GM12864 (cell line): ENCODE measurements around the gene MICA.
A peak's percentile ranks its signal among the peaks of the same experiment; 100 is the strongest.

Experiments used
- DNase-seq: peaks from one replicate; pipeline ENCODE4 v3.0.0-alpha.2; 2011; ENCODE audit warnings: low read depth
- H3K4me3 ChIP-seq: 2 replicates; pipeline ENCODE4 v1.5.1; 2011; ENCODE audit warnings: mild to moderate bottlenecking, low read depth, low read length, control low read depth
- CTCF ChIP-seq: IDR thresholded peaks from 2 replicates; pipeline ENCODE4 v1.5.1; 2011; ENCODE audit warnings: low read depth, mild to moderate bottlenecking, moderate library complexity, low read length, control low read depth, inconsistent platforms; ENCODE audit errors: missing control alignments

MICA gene

GRCh38 chr6:31357886-31358285, 45.5 kb upstream of the MICA start:
- peak overlapping the region; percentile 76 for H3K4me3 ChIP-seq
- TF ChIP-seq CTCF: no peak
- no peak for DNase-seq

- TF ChIP-seq CTCF: no peak
- H3K4me3 ChIP-seq: peak overlapping the region; percentile 76
Measured at GRCh38 chr6:31358302-31358701, 45.1 kb upstream of the MICA start.

GRCh38 chr6:31359581-31359980, 43.8 kb upstream of the MICA start:
- no peak for DNase-seq
- no peak for TF ChIP-seq CTCF
- no peak overlapping the region for H3K4me3 ChIP-seq

More at GRCh38 chr6:31358302-31358701, 45.1 kb upstream of the MICA start:
- no peak for DNase-seq

GRCh38 chr6:31362751-31363150, 40.6 kb upstream of the MICA start:
- no peak for DNase-seq
- no peak overlapping the region for H3K4me3 ChIP-seq
- TF ChIP-seq CTCF: no peak

- H3K4me3 ChIP-seq: no peak overlapping the region
- no peak for TF ChIP-seq CTCF
- DNase-seq: no peak
Measured at GRCh38 chr6:31363811-31364210, 39.6 kb upstream of the MICA start.

- no peak for TF ChIP-seq CTCF
- H3K4me3 ChIP-seq: no peak overlapping the region
- no peak for DNase-seq
Measured at GRCh38 chr6:31365864-31366263, 37.5 kb upstream of the MICA start.

GRCh38 chr6:31366693-31367470, 36.5 kb upstream of the MICA start:
- peak; percentile 98 for TF ChIP-seq CTCF
- DNase-seq: peak; percentile 68
- peak overlapping the region; percentile 48 for H3K4me3 ChIP-seq
